COLO668 (cell line): ENCODE measurements around the gene NUP62.

ENCODE experiments used
- DNase-seq: peaks from one replicate; lab custom pipeline; 2025; ENCODE audit not compliant: unreplicated experiment; lab: John Stamatoyannopoulos, UW

Gene NUP62

GRCh38 chr19:49882643-49883042 is 46.7 kb downstream of the NUP62 start:
- DNase-seq: no peak

GRCh38 chr19:49881672-49882394 is 47.5 kb downstream of the NUP62 start:
- peak; percentile 13 for DNase-seq

GRCh38 chr19:49881186-49881585 is 48.1 kb downstream of the NUP62 start:
- DNase-seq: no peak

- DNase-seq: no peak
Observed at GRCh38 chr19:49880162-49880869, 49.0 kb downstream of the NUP62 start.

GRCh38 chr19:49879243-49879963 is 49.9 kb downstream of the NUP62 start:
- no peak for DNase-seq

GRCh38 chr19:49878744-49879070 is 50.6 kb downstream of the NUP62 start:
- no peak for DNase-seq

- DNase-seq: peak; percentile 97
Observed at GRCh38 chr19:49877879-49878743, 51.2 kb downstream of the NUP62 start.

- peak; percentile 98 for DNase-seq
Observed at GRCh38 chr19:49877020-49877878, 52.1 kb downstream of the NUP62 start, which contains the start of the genes AKT1S1 and TBC1D17. Gene AKT1S1 (minus strand): TSS chr19:49877355. CDS start chr19:49873295, 4,060 bp downstream. Gene TBC1D17 (plus strand): TSS chr19:49877702. CDS start chr19:49877724, 22 bp downstream.

GRCh38 chr19:49876422-49877019 is 52.8 kb downstream of the NUP62 start:
- peak; percentile 97 for DNase-seq

GRCh38 chr19:49875857-49876421 is 53.4 kb downstream of the NUP62 start:
- DNase-seq: peak; percentile 35

GRCh38 chr19:49875177-49875576 is 54.1 kb downstream of the NUP62 start:
- no peak for DNase-seq

GRCh38 chr19:49874503-49875157 is 54.7 kb downstream of the NUP62 start:
- no peak for DNase-seq

- DNase-seq: no peak
Observed at GRCh38 chr19:49873834-49874233, 55.5 kb downstream of the NUP62 start.

GRCh38 chr19:49873129-49873521 is 56.2 kb downstream of the NUP62 start:
- DNase-seq: no peak

GRCh38 chr19:49872245-49873128 is 56.8 kb downstream of the NUP62 start:
- DNase-seq: no peak

- no peak for DNase-seq
Observed at GRCh38 chr19:49871349-49871985, 57.8 kb downstream of the NUP62 start.

GRCh38 chr19:49870309-49870901 is 58.9 kb downstream of the NUP62 start:
- DNase-seq: peak; percentile 15
